SKM-1 (cell line): Measurements from ENCODE around the gene HDGFL2.

Experiments used
- DNase-seq: peaks from one replicate; lab custom pipeline; 2025; ENCODE audit not compliant: unreplicated experiment; lab: John Stamatoyannopoulos, UW

The HDGFL2 gene

GRCh38 chr19:4472174-4472974, at the start of gene HDGFL2:
Gene HDGFL2, plus strand, starts transcription at chr19:4472297. Its CDS starts 54 bp downstream, at chr19:4472351.
- no peak for DNase-seq

GRCh38 chr19:4423416-4424126, 48.5 kb upstream of the HDGFL2 start:
- DNase-seq = no peak

GRCh38 chr19:4425537-4425936, 46.6 kb upstream of the HDGFL2 start:
- DNase-seq = no peak

- DNase-seq = no peak
Measured at GRCh38 chr19:4428326-4428975, 43.6 kb upstream of the HDGFL2 start.

GRCh38 chr19:4429256-4429655, 42.8 kb upstream of the HDGFL2 start:
- DNase-seq = no peak

- DNase-seq = no peak
Measured at GRCh38 chr19:4429771-4430171, 42.3 kb upstream of the HDGFL2 start.

GRCh38 chr19:4430760-4431159, 41.3 kb upstream of the HDGFL2 start:
- peak; percentile 16 for DNase-seq

GRCh38 chr19:4431296-4431695, 40.8 kb upstream of the HDGFL2 start:
- no peak for DNase-seq

GRCh38 chr19:4431808-4432674, 40.1 kb upstream of the HDGFL2 start:
- DNase-seq = peak; percentile 16

- no peak for DNase-seq
Measured at GRCh38 chr19:4432918-4433506, 39.1 kb upstream of the HDGFL2 start.

- DNase-seq = no peak
Measured at GRCh38 chr19:4434391-4434790, 37.7 kb upstream of the HDGFL2 start.

GRCh38 chr19:4436231-4436630, 35.9 kb upstream of the HDGFL2 start:
- DNase-seq = no peak

- no peak for DNase-seq
Measured at GRCh38 chr19:4437103-4437502, 35.0 kb upstream of the HDGFL2 start.

GRCh38 chr19:4439243-4439642, 32.9 kb upstream of the HDGFL2 start:
- DNase-seq = no peak

- peak; percentile 27 for DNase-seq
Measured at GRCh38 chr19:4441994-4442818, 29.9 kb upstream of the HDGFL2 start.

GRCh38 chr19:4442819-4443146, 29.3 kb upstream of the HDGFL2 start:
- DNase-seq = no peak

- no peak for DNase-seq
Measured at GRCh38 chr19:4443188-4443587, 28.9 kb upstream of the HDGFL2 start.

- DNase-seq = no peak
Measured at GRCh38 chr19:4443966-4444764, 27.9 kb upstream of the HDGFL2 start.
